MM.1S (cell line): ENCODE results near the gene CLEC7A.

Experiments used
- DNase-seq: peaks from one replicate; pipeline ENCODE4 v3.0.0-alpha.2; 2015
- H2AFZ ChIP-seq: fragments of 300-600 bp; sonication (generic); 2 replicates; pipeline ENCODE4 v1.6.0; 2016; ENCODE audit warnings: antibody characterized with exemption, low read length
- H3F3A ChIP-seq: fragments of 300-600 bp; sonication (generic); 2 replicates; pipeline ENCODE4 v1.6.1; 2016; ENCODE audit warnings: mild to moderate bottlenecking, antibody characterized with exemption, low read length, moderate library complexity, mixed read lengths; ENCODE audit not compliant: insufficient read depth
- H3K27ac ChIP-seq: fragments of 300-600 bp; sonication (generic); 2 replicates; pipeline ENCODE4 v1.5.1; 2016; ENCODE audit warnings: mild to moderate bottlenecking, low read length
- H3K27me3 ChIP-seq: fragments of 300-600 bp; sonication (generic); replicated peaks from 2 replicates; pipeline ENCODE4 v1.6.0; 2016; ENCODE audit warnings: low read length; ENCODE audit not compliant: insufficient read depth
- H3K36me3 ChIP-seq: fragments of 300-600 bp; sonication (generic); replicated peaks from 2 replicates; pipeline ENCODE4 v1.6.1; 2016; ENCODE audit warnings: mild to moderate bottlenecking, low read length, mixed read lengths; ENCODE audit not compliant: insufficient read depth
- H3K4me1 ChIP-seq: fragments of 300-600 bp; sonication (generic); 2 replicates; pipeline ENCODE4 v1.6.1; 2016; ENCODE audit warnings: low read length, mixed read lengths
- H3K4me2 ChIP-seq: fragments of 300-600 bp; sonication (generic); 2 replicates; pipeline ENCODE4 v1.6.0; 2016; ENCODE audit warnings: low read depth, low read length
- H3K4me3 ChIP-seq: fragments of 300-600 bp; sonication (generic); 2 replicates; pipeline ENCODE4 v1.5.1; 2016; ENCODE audit warnings: low read length, mixed read lengths
- H3K79me2 ChIP-seq: fragments of 300-600 bp; sonication (generic); 2 replicates; pipeline ENCODE4 v1.6.1; 2016; ENCODE audit warnings: mixed run types, low read length, mixed read lengths
- H3K9ac ChIP-seq: fragments of 300-600 bp; sonication (generic); 2 replicates; pipeline ENCODE4 v1.6.1; 2016; ENCODE audit warnings: low read length, mixed read lengths
- H3K9me2 ChIP-seq: fragments of 300-600 bp; sonication (generic); replicated peaks from 2 replicates; pipeline ENCODE4 v1.6.1; 2016; ENCODE audit warnings: mild to moderate bottlenecking, low read length, mixed read lengths; ENCODE audit not compliant: insufficient read depth
- H3K9me3 ChIP-seq: fragments of 300-600 bp; sonication (generic); replicated peaks from 2 replicates; pipeline ENCODE4 v1.6.1; 2016; ENCODE audit warnings: mild to moderate bottlenecking, low read length, mixed read lengths; ENCODE audit not compliant: insufficient read depth
- H4K20me1 ChIP-seq: fragments of 300-600 bp; sonication (generic); 2 replicates; pipeline ENCODE4 v1.6.1; 2016; ENCODE audit warnings: mild to moderate bottlenecking, low read length, moderate library complexity, mixed read lengths; ENCODE audit not compliant: insufficient read depth
- CTCF ChIP-seq: fragments of 300-600 bp; sonication (generic); IDR thresholded peaks from 2 replicates; pipeline ENCODE4 v1.5.1; 2016; ENCODE audit warnings: antibody characterized with exemption, low read length, mixed read lengths
- EZH2 ChIP-seq: fragments of 300-600 bp; sonication (generic); optimal IDR thresholded peaks from 2 replicates; pipeline ENCODE3; 2017; ENCODE audit warnings: low read depth, mild to moderate bottlenecking, antibody characterized with exemption, low read length, mixed read lengths
- EZH2phosphoT487 ChIP-seq: fragments of 300-600 bp; sonication (generic); IDR thresholded peaks from 2 replicates; pipeline ENCODE4 v1.6.1; 2018; ENCODE audit warnings: antibody characterized with exemption, low read length

CLEC7A gene

DNA sequence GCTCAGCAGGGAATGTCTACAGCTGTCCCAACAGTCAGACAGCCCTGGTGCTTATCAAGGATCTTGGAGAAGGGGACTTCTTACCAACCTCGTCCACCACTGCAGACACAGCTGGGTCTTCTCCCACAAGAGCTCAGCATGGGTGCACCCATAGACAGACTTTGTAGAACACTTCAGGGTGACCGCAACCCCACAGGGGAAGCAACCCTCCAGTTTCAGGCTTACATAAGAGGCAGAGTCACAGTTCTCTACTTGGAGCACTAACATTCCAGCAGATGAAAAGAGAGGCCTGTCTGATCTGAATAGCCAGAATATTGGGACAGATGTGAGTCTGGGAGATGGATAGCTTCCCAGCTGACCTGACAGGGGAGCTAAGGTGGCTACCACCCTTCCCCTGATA, 27.7 kb downstream of the CLEC7A start:
- H3K4me3 ChIP-seq: no peak overlapping the region
- no peak overlapping the region for H2AFZ ChIP-seq
- peaks cover 17% of the 10 kb centered on the region for H3K4me1 ChIP-seq
- no peaks in the 10 kb centered on the region for H3K36me3 ChIP-seq
- H3K27ac ChIP-seq: no peak overlapping the region
- H3K27me3 ChIP-seq: no peaks in the 10 kb centered on the region
- H4K20me1 ChIP-seq: no peaks in the 10 kb centered on the region
- no peaks in the 10 kb centered on the region for H3K9me2 ChIP-seq
- no peaks in the 10 kb centered on the region for H3K9me3 ChIP-seq
- no peaks in the 10 kb centered on the region for H3K79me2 ChIP-seq
- no peak overlapping the region for H3K9ac ChIP-seq
- no peak for DNase-seq
- TF ChIP-seq CTCF (no peak), EZH2 (no peak), EZH2phosphoT487 (no peak)
- no peak overlapping the region for H3K4me2 ChIP-seq
- H3F3A ChIP-seq: peaks cover 7% of the 10 kb centered on the region; the same call in 1 of the 2 replicates

DNA sequence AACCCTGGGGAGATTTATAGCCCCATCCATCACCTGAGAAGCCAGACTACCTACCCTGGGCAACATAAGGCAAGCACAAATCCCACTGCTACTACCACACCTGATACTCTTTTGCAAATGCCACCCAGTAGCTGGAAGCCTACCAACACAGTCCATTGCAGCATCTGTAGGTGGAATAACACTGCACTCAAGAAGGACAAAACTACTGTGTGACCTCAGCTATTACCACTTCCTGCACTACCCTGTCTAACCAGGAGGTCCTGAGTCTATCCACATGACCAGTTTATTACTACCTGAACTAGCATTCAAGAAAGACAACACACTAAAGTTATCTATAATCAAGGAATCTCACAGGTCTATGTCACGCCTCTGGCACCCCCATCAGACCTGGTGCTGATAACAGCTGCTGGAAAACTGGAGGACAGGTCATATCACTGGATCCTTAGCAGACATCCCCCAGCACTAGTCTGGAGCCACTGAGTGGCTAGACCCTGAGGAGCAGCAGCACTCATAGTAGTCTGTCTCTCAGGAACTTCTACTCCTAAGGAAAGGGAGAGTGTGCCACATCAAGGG, 28.3 kb downstream of the CLEC7A start:
- Histone ChIP-seq H2AFZ (no peak overlapping the region), H3K4me2 (no peak overlapping the region), H3K9me3 (no peaks in the 10 kb centered on the region)

DNA sequence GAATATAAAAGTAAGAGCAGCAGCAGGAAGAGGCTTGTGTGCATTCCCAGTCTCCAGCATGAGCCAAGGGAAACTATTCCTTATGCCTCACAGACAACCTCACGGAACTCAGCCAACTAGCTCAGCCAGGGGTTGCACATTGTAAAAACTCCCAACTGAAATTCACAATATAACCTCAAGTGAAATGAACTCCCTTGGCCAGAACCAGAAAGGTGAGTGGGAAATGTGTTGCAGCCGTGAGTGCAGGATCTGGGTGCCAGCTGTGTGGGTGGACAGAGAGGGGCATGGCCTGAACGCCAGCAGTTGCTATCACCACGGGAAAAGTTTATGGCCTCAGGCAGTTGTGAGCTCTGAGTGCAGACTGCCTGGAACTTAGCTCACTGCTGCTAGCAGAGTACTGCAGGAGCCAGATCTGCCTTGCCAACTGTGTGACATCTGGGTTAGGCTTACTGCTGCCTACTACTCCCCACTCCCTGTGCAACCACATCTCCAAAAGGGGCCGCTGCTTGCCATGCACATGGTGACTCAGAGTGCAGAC, 28.9 kb downstream of the CLEC7A start:
- no peak for DNase-seq
- TF ChIP-seq CTCF: no peak
- TF ChIP-seq EZH2phosphoT487: no peak
- TF ChIP-seq EZH2: no peak
- H4K20me1 ChIP-seq: no peaks in the 10 kb centered on the region
- no peaks in the 10 kb centered on the region for H3K9me2 ChIP-seq
- H3K4me3 ChIP-seq: no peak overlapping the region
- no peak overlapping the region for H3K4me2 ChIP-seq
- no peak overlapping the region for H2AFZ ChIP-seq
- peaks cover 25% of the 10 kb centered on the region for H3K4me1 ChIP-seq
- no peaks in the 10 kb centered on the region for H3K79me2 ChIP-seq
- H3K27ac ChIP-seq: no peak overlapping the region
- H3F3A ChIP-seq: peaks cover 9% of the 10 kb centered on the region; the same call in 1 of the 2 replicates
- no peak overlapping the region for H3K9ac ChIP-seq
- H3K36me3 ChIP-seq: no peaks in the 10 kb centered on the region
- H3K27me3 ChIP-seq: no peaks in the 10 kb centered on the region
- H3K9me3 ChIP-seq: no peaks in the 10 kb centered on the region

More for the DNA sequence above, 28.3 kb downstream of the CLEC7A start:
- Histone ChIP-seq H3K9ac (no peak overlapping the region), H4K20me1 (no peaks in the 10 kb centered on the region), H3K36me3 (no peaks in the 10 kb centered on the region), H3F3A (peaks cover 9% of the 10 kb centered on the region; the same call in 1 of the 2 replicates), H3K27ac (no peak overlapping the region), H3K79me2 (no peaks in the 10 kb centered on the region), H3K9me2 (no peaks in the 10 kb centered on the region), H3K4me3 (no peak overlapping the region), H3K27me3 (no peaks in the 10 kb centered on the region), H3K4me1 (peaks cover 23% of the 10 kb centered on the region)
- DNase-seq: no peak
- TF ChIP-seq EZH2phosphoT487: no peak
- no peak for TF ChIP-seq CTCF
- TF ChIP-seq EZH2: no peak
